PFSK-1 (cell line): Measurements from ENCODE around the gene MPND.

ENCODE experiments used
- FOXP2 ChIP-seq: optimal IDR thresholded peaks from 2 replicates; pipeline ENCODE3; 2011; ENCODE audit warnings: borderline replicate concordance, control low read depth, inconsistent platforms; ENCODE audit not compliant: insufficient read depth; ENCODE audit errors: extremely low read length, extremely low read depth
- POLR2AphosphoS5 ChIP-seq: IDR thresholded peaks from 2 replicates; pipeline ENCODE4 v1.6.1; 2012; ENCODE audit warnings: low read depth, mild to moderate bottlenecking, control low read depth, low read length, moderate library complexity
- SIN3A ChIP-seq: IDR thresholded peaks from 2 replicates; pipeline ENCODE4 v1.6.1; 2012; ENCODE audit warnings: mild to moderate bottlenecking, low read length, moderate library complexity, borderline replicate concordance; ENCODE audit not compliant: insufficient read depth
- TAF1 ChIP-seq: IDR thresholded peaks from 2 replicates; pipeline ENCODE4 v1.6.1; 2012; ENCODE audit warnings: low read length, control low read depth, borderline replicate concordance; ENCODE audit not compliant: insufficient read depth
- TF ChIP-seq, protein P1 (sequence below), 2 experiments: IDR thresholded peaks; 2 replicates each; pipeline versions ENCODE4 v1.6.1 to v1.8.0; 2011 to 2012; ENCODE audit warnings: low read depth in 2 of 2, low read length in 2 of 2, control low read depth in 1 of 2, inconsistent platforms in 1 of 2, mild to moderate bottlenecking in 1 of 2, moderate library complexity in 1 of 2; ENCODE audit not compliant: insufficient read depth in 1 of 2

DNA sequence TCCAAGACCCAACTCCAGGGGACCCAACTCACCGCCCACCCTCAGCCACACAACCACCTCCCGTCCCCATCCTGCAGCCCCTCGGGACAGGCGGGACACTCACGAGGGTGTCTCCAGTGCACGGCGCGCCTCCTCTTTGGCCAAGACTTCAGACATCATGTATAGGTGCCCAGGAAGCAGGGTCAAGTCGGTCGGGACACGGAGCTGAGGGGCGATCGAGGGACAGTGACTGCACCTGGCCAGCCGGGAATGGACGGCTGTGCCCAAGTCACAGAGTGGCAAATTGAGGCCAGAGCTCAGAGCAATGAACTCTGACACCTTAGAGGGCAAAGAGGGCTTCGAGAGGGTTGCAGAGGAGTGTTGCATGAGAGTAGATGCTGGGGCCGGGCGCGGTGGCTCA is 13.5 kb upstream of the MPND start:
- no peak for TF ChIP-seq POLR2AphosphoS5
- no peak for TF ChIP-seq TAF1
- TF ChIP-seq, protein P1, sequence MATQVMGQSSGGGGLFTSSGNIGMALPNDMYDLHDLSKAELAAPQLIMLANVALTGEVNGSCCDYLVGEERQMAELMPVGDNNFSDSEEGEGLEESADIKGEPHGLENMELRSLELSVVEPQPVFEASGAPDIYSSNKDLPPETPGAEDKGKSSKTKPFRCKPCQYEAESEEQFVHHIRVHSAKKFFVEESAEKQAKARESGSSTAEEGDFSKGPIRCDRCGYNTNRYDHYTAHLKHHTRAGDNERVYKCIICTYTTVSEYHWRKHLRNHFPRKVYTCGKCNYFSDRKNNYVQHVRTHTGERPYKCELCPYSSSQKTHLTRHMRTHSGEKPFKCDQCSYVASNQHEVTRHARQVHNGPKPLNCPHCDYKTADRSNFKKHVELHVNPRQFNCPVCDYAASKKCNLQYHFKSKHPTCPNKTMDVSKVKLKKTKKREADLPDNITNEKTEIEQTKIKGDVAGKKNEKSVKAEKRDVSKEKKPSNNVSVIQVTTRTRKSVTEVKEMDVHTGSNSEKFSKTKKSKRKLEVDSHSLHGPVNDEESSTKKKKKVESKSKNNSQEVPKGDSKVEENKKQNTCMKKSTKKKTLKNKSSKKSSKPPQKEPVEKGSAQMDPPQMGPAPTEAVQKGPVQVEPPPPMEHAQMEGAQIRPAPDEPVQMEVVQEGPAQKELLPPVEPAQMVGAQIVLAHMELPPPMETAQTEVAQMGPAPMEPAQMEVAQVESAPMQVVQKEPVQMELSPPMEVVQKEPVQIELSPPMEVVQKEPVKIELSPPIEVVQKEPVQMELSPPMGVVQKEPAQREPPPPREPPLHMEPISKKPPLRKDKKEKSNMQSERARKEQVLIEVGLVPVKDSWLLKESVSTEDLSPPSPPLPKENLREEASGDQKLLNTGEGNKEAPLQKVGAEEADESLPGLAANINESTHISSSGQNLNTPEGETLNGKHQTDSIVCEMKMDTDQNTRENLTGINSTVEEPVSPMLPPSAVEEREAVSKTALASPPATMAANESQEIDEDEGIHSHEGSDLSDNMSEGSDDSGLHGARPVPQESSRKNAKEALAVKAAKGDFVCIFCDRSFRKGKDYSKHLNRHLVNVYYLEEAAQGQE (IDR thresholded peaks at IDR 0.05; ENCODE audit: insufficient read depth in 1 of 2, low read depth in 2 of 2, low read length in 2 of 2), result no peak
- TF ChIP-seq FOXP2, result no peak
- TF ChIP-seq SIN3A, result no peak
